Subcutaneous adipose tissue (tissue), 4 donors: Measurements from ENCODE around the gene SLC17A5. TPM values are rescaled to one million over a fixed set of nuclear protein-coding genes. Genes with fewer than 3 reads are reported as not detected.

Experiments
- CTCF ChIP-seq: fragments of 450-650 bp; IDR thresholded peaks from one replicate; pipeline ENCODE4 v1.5.1; 2016; ENCODE audit warnings: low read depth, mild to moderate bottlenecking, control low read depth, antibody characterized with exemption, moderate library complexity
- total RNA-seq, 4 donors: library from RNA; depleted of rRNA; stranded (reverse); fragments of >200 nt; gene quantifications; one replicate each; pipeline ENCODE4 v1.1.0, GENCODE V29; 2016

Gene SLC17A5
- total RNA-seq, 4 donors from 2014 or later = 16.0 to 55.4 (median 29.5) TPM

DNA sequence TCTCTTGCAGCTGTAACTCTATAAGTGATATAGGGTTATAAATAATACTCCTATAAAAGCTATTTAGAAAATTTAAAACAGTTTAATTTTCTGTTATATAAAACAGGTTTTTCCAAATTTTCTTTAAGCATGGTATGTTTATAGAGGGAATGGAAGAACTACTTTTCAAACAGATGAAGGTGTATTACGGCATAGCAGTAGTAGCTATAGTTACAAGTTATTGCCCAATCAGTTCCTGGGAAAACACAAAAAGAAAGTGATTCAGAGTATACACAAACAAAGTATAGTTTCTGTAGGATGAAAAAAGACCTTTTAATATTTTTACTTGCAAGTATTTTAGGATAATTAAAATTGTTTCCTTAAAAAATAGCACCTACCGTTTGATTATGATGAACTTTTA is 9.8 kb downstream of the SLC17A5 start:
- no peak for TF ChIP-seq CTCF

DNA sequence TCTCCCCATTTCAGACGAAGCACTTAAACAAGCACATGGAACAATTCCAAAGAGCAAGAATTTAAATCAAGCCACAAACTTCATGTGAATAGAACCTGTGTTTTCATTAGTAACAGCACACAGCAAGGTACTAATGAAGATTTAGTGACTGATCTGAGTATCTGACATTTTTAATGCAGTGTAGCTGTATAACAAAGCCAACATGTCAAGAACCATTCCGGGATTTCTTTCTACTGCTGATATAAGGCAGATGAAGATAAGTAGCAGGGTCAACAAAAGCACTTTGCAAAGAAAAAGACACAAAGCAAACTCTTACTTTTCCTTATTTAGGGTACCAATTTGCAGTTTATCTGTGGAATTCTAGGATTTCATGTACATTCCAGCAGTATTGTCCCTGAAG is 11.3 kb downstream of the SLC17A5 start:
- no peak for TF ChIP-seq CTCF

GRCh38 chr6:73640179-73640750 is 13.5 kb downstream of the SLC17A5 start:
- no peak for TF ChIP-seq CTCF

- no peak for TF ChIP-seq CTCF
Observed at GRCh38 chr6:73639040-73639439, 14.8 kb downstream of the SLC17A5 start.

- TF ChIP-seq CTCF = no peak
Observed at GRCh38 chr6:73637404-73637803, 16.4 kb downstream of the SLC17A5 start.

- TF ChIP-seq CTCF = no peak
Observed at GRCh38 chr6:73636048-73636447, 17.7 kb downstream of the SLC17A5 start.

DNA sequence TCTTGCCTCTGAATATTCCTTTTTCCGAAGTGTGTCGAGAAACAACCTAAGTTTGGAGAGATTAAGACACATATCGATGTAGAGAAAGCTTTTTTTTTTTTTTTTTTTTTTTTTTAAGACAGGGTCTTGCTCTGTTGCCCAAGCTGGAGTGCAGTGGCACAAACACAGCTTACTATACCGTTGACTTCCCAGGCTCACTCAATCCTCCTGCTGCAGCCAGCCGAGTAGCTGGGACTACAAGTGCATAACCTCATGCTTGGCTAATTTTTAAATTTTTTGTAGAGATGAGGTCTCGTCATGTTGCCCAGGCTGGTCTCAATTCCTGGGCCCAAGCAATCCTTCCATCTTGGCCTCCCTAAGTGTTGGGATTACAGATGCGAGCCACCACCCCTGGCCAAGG is 21.4 kb downstream of the SLC17A5 start:
- TF ChIP-seq CTCF = no peak

GRCh38 chr6:73631849-73632248 is 21.9 kb downstream of the SLC17A5 start:
- TF ChIP-seq CTCF = no peak
